Adrenal gland (tissue), 5 donors: Measurements from ENCODE around the gene CRNKL1.

Source experiments
- CTCF ChIP-seq, 6 experiments: fragments of 450-650 bp in 4 of 6; fragments of 200-600 bp in 2 of 6; sonication (generic) in 1 of 6; IDR thresholded peaks; 1 replicate in 5 of 6; 2 replicates in 1 of 6; pipeline versions ENCODE4 v1.5.1 to v1.8.0; 2016 to 2021; ENCODE audit warnings: antibody characterized with exemption in 6 of 6, mild to moderate bottlenecking in 2 of 6, moderate library complexity in 1 of 6
- POLR2A ChIP-seq, 2 donors: fragments of 450-650 bp; IDR thresholded peaks; one replicate each; pipeline ENCODE4 v1.6.1; 2017; ENCODE audit warnings: antibody characterized with exemption in 2 of 2, mild to moderate bottlenecking in 2 of 2, moderate library complexity in 1 of 2
- donor health status: DM: no; HTN: no; CAD: no.

GRCh38 chr20:20051767-20052073, 546 bp downstream of the CRNKL1 start:
- TF ChIP-seq CTCF (IDR thresholded peaks at IDR 0.05), result no peak
- no peak for TF ChIP-seq POLR2A (IDR thresholded peaks at IDR 0.05)
